Stimulated activated memory B cell treated with anti-CD40 and anti-IgM and Interleukin-4, amounts not matched to agents 10 μg/mL and 1 μg/mL and 100 μg/mL, for 72 hours (primary cell): Measurements from ENCODE around the gene MBOAT2.
A peak's percentile ranks its signal among the peaks of the same experiment; 100 is the strongest.

Experiments used
- ATAC-seq: fragments of 150-1000 bp; cut with Tn5 transposase; 2 replicates; pipeline ENCODE4 v1.10.0; 2021
- H3K27ac Mint-ChIP-seq: one replicate; pipeline ENCODE4 v1.8.0; 2022; ENCODE audit warnings: mild to moderate bottlenecking, mixed read lengths
- H3K27me3 Mint-ChIP-seq: one replicate; pipeline ENCODE4 v1.8.0; 2022; ENCODE audit warnings: mixed read lengths
- H3K36me3 Mint-ChIP-seq: one replicate; pipeline ENCODE4 v1.8.0; 2022; ENCODE audit warnings: mixed read lengths
- H3K4me1 Mint-ChIP-seq: one replicate; pipeline ENCODE4 v1.8.0; 2022; ENCODE audit warnings: mixed read lengths
- H3K4me3 Mint-ChIP-seq: one replicate; pipeline ENCODE4 v1.8.0; 2022; ENCODE audit warnings: mild to moderate bottlenecking, moderate library complexity, mixed read lengths
- H3K9me3 Mint-ChIP-seq: one replicate; pipeline ENCODE4 v1.8.0; 2022; ENCODE audit warnings: mixed read lengths

Gene MBOAT2

DNA sequence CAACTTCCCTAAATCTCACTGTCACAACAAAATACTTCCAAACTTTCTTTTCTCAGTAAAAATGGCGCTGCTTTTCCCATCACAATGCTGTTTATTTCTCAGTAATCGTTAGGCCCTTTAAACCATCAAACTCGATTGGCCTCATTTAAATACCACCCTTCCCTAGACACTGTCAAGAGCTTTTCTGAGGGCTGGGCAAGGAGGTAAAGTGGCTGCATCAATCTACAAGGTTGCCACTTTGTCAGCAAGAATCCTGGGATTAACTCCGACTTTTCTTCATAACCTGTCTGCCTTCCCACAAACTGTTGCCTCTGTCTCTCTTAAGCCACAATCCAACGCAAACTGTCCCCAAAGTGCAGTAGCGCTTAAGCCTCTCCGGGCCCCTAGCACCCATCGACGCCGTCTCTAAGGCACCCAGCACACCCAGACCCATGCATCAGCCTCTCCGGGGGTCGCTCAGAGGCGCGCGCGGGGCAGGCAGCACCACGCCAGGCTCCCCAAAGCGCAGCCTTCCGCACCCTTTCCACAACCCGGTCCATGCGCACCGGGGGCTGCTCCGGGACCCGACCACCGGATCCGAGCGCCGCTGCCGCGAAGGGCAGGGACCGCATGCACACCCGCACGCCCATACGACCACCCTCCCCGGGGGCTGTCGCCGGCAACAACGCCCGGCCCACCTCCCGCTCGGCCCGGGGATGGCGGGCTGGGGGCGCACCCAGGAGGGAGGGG lies 683 bp downstream of the MBOAT2 start:
- Mint-ChIP-seq H3K27ac (no peak overlapping the region), H3K36me3 (no peaks in the 10 kb centered on the region), H3K4me1 (peaks cover 6% of the 10 kb centered on the region), H3K9me3 (no peaks in the 10 kb centered on the region), H3K4me3 (peak overlapping the region; percentile 63), H3K27me3 (peaks cover 12% of the 10 kb centered on the region)
- ATAC-seq = no peak

DNA sequence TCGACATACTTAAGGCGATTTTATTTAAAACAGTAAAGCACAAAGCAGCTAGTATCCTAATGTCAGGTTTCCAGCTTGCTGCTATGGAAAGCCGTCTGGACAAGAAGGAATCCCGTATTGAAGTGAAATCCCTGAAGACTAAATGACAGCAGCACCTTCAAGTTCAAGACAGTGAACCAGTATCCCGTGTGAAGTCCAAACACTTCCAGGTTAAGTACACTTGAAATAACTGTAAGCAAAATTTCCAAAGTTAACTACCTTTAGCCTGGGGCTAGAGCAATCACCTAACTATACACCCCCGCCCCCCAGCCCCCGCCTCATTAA lies 1.2 kb downstream of the MBOAT2 start:
- Mint-ChIP-seq H3K27me3 (peaks cover 12% of the 10 kb centered on the region), H3K4me3 (no peak overlapping the region), H3K27ac (no peak overlapping the region), H3K36me3 (no peaks in the 10 kb centered on the region), H3K9me3 (no peaks in the 10 kb centered on the region), H3K4me1 (peaks cover 6% of the 10 kb centered on the region)
- ATAC-seq = no peak

GRCh38 chr2:9001778-9002177 lies 1.7 kb downstream of the MBOAT2 start:
- Mint-ChIP-seq H3K4me1 (peaks cover 6% of the 10 kb centered on the region), H3K27ac (no peak overlapping the region), H3K4me3 (no peak overlapping the region), H3K27me3 (peaks cover 12% of the 10 kb centered on the region), H3K9me3 (no peaks in the 10 kb centered on the region), H3K36me3 (no peaks in the 10 kb centered on the region)
- no peak for ATAC-seq

DNA sequence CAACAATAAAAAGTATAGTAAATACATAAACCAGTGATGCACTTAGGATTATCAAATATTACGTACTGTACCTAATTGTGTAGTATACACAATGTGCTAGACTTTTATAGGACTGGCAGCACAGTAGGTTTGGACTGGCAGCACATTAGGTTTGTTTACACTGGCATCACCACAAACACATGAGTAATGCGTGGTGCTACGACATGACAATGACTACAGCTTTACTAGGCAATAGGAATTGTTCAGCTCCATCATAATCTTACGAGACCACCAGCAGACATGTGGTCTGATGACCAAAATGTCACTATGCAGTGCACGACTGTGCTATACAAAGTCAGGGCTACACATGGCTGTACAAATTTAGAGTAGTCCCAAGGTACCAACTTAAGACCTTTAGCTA lies 2.3 kb downstream of the MBOAT2 start:
- Mint-ChIP-seq H3K9me3 (no peaks in the 10 kb centered on the region), H3K27ac (no peak overlapping the region)
- no peak for ATAC-seq

GRCh38 chr2:9000442-9000841 lies 3.0 kb downstream of the MBOAT2 start:
- Mint-ChIP-seq H3K27me3 (peaks cover 12% of the 10 kb centered on the region), H3K36me3 (no peaks in the 10 kb centered on the region), H3K4me1 (peaks cover 6% of the 10 kb centered on the region), H3K27ac (no peak overlapping the region), H3K9me3 (no peaks in the 10 kb centered on the region), H3K4me3 (no peak overlapping the region)
- ATAC-seq = no peak

More for the DNA sequence above, 2.3 kb downstream of the MBOAT2 start:
- H3K4me1 Mint-ChIP-seq = peaks cover 6% of the 10 kb centered on the region
- H3K4me3 Mint-ChIP-seq = no peak overlapping the region
- no peaks in the 10 kb centered on the region for H3K36me3 Mint-ChIP-seq
- H3K27me3 Mint-ChIP-seq = peaks cover 12% of the 10 kb centered on the region

DNA sequence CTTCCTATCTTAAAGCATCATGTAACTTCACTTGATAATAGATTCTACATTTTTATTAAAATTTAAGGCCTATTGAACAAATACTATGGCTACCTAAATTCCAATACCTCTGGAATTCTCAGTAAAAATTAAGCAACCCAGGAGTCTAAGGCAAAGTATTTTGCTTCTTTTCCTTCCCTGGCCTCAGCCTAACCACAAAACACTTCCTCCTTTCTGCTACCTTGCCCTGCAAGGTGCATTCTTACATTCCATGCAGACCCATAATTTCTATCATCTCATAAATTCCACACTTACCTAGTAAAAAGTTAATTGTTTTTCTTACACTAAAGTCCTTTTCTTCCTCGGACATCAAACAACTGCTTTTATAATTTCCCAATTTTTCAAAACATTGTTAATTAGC lies 3.7 kb downstream of the MBOAT2 start:
- H3K4me1 Mint-ChIP-seq = peaks cover 6% of the 10 kb centered on the region
- H3K4me3 Mint-ChIP-seq = no peak overlapping the region
- ATAC-seq = no peak
- no peaks in the 10 kb centered on the region for H3K9me3 Mint-ChIP-seq
- peaks cover 14% of the 10 kb centered on the region for H3K27me3 Mint-ChIP-seq
- no peaks in the 10 kb centered on the region for H3K36me3 Mint-ChIP-seq
- no peak overlapping the region for H3K27ac Mint-ChIP-seq

- ATAC-seq = no peak
- peaks cover 21% of the 10 kb centered on the region for H3K27me3 Mint-ChIP-seq
- no peaks in the 10 kb centered on the region for H3K36me3 Mint-ChIP-seq
- H3K4me1 Mint-ChIP-seq = peaks cover 6% of the 10 kb centered on the region
- H3K4me3 Mint-ChIP-seq = no peak overlapping the region
- no peaks in the 10 kb centered on the region for H3K9me3 Mint-ChIP-seq
- no peak overlapping the region for H3K27ac Mint-ChIP-seq
These were observed 4.4 kb downstream of the MBOAT2 start for GRCh38 chr2:8999102-8999446.

DNA sequence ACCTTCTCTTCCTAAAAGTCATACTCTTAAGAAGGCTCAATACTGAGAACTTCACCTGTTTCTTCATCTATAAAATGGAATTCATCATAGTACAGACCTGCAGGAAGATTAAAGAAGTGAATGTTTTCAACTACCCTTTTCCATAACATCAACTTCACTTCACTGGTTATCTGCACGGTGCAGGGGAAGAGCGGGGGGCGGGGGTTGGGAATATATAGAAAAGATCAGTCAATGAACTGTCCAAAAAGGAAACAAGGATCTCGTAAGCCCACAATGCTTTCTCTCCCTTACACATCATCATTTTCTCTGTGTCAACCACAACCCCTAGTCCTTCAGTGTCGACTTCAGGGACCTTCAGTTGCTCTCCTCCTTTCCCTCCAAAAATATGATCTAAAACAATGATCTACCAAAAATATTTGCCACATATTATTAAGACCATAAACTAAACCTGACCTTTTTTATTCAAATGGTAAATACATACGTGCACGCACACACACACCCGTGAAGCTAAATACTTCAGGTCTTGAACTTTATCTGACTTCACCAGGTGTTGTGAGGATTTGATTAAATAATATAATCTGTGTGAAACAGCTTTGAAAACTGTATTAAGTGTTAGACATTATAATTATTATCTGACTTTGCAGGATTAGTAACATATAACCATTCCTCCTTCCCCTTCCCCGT lies 4.9 kb downstream of the MBOAT2 start:
- Mint-ChIP-seq H3K4me3 (no peak overlapping the region), H3K27me3 (peaks cover 26% of the 10 kb centered on the region), H3K27ac (no peak overlapping the region), H3K36me3 (no peaks in the 10 kb centered on the region), H3K9me3 (no peaks in the 10 kb centered on the region), H3K4me1 (peaks cover 6% of the 10 kb centered on the region)
- ATAC-seq = no peak

DNA sequence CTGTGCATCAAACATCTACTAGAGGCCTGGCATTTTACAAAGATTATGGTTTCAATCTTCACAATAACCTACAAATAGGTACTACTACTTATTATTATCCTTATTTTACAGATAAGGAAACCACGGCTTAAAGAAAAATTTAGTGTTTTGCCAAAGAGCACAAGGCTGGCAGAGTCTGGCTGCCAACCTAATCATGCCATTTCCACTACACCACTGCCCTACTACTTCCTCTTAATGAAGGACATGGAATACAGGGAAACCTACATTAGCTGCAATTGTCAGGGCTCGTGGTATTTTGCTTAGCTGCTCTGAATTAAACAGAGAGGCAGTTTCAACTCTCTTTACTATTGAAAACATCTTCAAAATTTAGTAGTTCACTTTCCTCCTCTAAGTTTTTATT lies 5.9 kb downstream of the MBOAT2 start:
- Mint-ChIP-seq H3K4me3 (no peak overlapping the region), H3K27ac (no peak overlapping the region), H3K27me3 (peaks cover 28% of the 10 kb centered on the region), H3K9me3 (no peaks in the 10 kb centered on the region), H3K36me3 (no peaks in the 10 kb centered on the region), H3K4me1 (peaks cover 2% of the 10 kb centered on the region)
- no peak for ATAC-seq

DNA sequence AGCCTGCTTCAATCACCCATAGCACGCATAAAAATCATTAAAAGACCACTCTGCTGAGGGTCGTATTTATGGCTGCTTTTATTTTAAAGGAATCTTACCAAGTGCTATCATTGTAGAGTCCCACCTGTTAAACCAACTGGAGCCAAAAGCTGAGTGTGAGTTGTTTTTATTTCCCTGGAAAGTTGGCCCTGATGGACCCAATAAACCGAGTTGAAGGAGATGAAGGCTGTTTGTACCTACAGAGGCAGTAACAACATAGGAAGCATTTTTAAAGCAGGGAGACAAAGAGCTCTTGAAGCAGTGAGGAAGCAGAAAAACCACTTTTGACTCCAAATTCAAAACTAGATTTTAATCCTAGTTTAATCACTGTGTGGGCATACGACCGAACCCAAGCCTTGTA lies 6.4 kb downstream of the MBOAT2 start:
- H3K36me3 Mint-ChIP-seq = no peaks in the 10 kb centered on the region
- ATAC-seq = no peak
- H3K27ac Mint-ChIP-seq = no peak overlapping the region
- no peaks in the 10 kb centered on the region for H3K4me1 Mint-ChIP-seq
- peaks cover 23% of the 10 kb centered on the region for H3K27me3 Mint-ChIP-seq
- no peaks in the 10 kb centered on the region for H3K9me3 Mint-ChIP-seq
- no peak overlapping the region for H3K4me3 Mint-ChIP-seq

GRCh38 chr2:8996006-8996405 lies 7.5 kb downstream of the MBOAT2 start:
- no peak overlapping the region for H3K4me3 Mint-ChIP-seq
- H3K36me3 Mint-ChIP-seq = no peaks in the 10 kb centered on the region
- no peaks in the 10 kb centered on the region for H3K9me3 Mint-ChIP-seq
- no peak overlapping the region for H3K27ac Mint-ChIP-seq
- H3K27me3 Mint-ChIP-seq = peaks cover 29% of the 10 kb centered on the region
- H3K4me1 Mint-ChIP-seq = no peaks in the 10 kb centered on the region
- ATAC-seq = no peak

DNA sequence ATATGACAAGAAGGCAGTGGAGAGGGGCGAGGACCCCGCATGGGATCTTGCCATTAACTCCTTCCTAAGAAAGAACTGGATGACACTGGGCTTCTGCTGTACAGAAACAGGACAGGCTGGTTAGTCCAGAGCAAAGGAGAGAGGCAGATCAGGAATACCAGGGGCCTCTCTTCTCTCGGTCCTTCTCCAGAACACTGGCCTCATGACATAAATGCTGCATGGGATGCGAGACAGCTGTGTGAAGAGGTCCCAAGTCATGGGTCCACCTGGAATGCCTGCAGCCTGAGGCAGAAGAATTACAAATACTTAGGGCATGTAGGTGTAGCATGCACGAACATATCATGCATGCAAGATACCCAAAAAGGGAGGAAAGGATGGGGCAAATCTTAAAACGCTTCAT lies 9.1 kb downstream of the MBOAT2 start:
- no peak overlapping the region for H3K27ac Mint-ChIP-seq

GRCh38 chr2:8993902-8994278 lies 9.6 kb downstream of the MBOAT2 start:
- Mint-ChIP-seq H3K9me3 (no peaks in the 10 kb centered on the region), H3K27ac (no peak overlapping the region), H3K4me1 (no peaks in the 10 kb centered on the region), H3K4me3 (no peak overlapping the region), H3K27me3 (peaks cover 29% of the 10 kb centered on the region), H3K36me3 (no peaks in the 10 kb centered on the region)
- peak; percentile 31 for ATAC-seq

More for the DNA sequence above, 9.1 kb downstream of the MBOAT2 start:
- no peak overlapping the region for H3K4me3 Mint-ChIP-seq
- no peaks in the 10 kb centered on the region for H3K36me3 Mint-ChIP-seq
- H3K9me3 Mint-ChIP-seq = no peaks in the 10 kb centered on the region
- no peak for ATAC-seq
- no peaks in the 10 kb centered on the region for H3K4me1 Mint-ChIP-seq
- H3K27me3 Mint-ChIP-seq = peaks cover 29% of the 10 kb centered on the region

DNA sequence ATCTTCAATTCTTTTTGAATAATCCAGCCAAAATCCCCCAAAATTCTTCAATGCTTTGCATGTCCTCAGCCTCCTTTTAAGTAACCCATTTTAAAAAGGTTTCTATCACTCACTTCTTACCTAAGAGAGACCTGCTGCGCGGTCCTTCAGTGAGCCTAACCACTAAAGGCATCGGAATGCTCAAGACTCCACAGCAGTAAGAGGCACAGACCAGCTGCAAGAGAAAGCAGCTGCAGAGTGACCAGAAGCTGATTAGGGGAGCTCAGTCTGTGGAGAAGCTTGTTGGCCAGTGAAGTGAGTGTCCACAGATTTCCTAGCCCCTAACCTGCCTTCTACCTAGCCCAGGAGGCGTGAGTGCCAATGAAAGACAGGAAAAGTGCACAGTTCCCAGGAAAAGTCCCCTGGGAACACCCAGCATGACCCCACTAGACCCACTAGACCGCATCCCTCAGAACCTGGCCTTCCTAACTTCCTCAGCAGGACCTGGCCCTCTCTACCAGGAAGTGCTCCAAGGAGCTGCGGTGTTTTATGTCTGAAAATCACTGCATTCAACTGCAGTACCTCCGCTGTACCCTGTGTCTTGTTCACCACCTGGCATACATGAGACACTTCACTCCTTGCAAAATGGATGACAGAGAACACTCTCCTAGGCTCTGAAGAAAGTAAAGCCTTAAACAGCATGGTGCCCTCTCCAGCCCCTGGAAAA lies 10.1 kb downstream of the MBOAT2 start:
- no peak for ATAC-seq
- Mint-ChIP-seq H3K27me3 (peaks cover 29% of the 10 kb centered on the region), H3K9me3 (no peaks in the 10 kb centered on the region), H3K4me1 (no peaks in the 10 kb centered on the region), H3K36me3 (no peaks in the 10 kb centered on the region), H3K27ac (no peak overlapping the region), H3K4me3 (no peak overlapping the region)

GRCh38 chr2:8992643-8993042 lies 10.8 kb downstream of the MBOAT2 start:
- ATAC-seq = no peak
- Mint-ChIP-seq H3K4me3 (no peak overlapping the region), H3K27ac (no peak overlapping the region), H3K9me3 (no peaks in the 10 kb centered on the region), H3K4me1 (no peaks in the 10 kb centered on the region), H3K27me3 (peaks cover 29% of the 10 kb centered on the region), H3K36me3 (no peaks in the 10 kb centered on the region)

DNA sequence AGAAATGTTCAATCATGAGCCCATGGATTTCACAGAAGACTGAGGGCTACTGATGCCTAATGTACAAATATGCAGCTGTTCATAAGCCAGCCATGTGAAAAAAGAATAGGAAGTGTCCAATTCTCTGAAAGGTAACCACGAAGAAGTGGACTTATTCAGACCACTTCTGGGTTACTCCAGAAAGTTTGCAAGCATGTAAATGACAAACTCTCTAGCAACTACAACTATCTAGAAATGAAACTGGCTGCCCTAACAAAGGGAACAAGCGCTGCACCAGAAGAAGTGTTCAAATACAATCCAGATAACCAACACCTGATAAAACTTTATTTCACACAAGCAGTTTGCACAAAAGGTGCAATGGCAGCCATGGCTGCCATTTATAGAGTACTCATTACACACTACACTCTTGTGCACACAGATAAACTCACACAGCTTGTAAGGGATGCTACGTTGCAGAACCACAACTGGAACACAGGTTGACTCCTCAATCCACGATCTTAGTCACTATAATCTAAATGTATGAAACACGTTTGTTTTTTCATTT lies 13.9 kb downstream of the MBOAT2 start:
- H3K36me3 Mint-ChIP-seq = no peaks in the 10 kb centered on the region
- peaks cover 9% of the 10 kb centered on the region for H3K4me1 Mint-ChIP-seq
- H3K4me3 Mint-ChIP-seq = no peak overlapping the region
- no peak for ATAC-seq
- peaks cover 25% of the 10 kb centered on the region for H3K27me3 Mint-ChIP-seq
- H3K27ac Mint-ChIP-seq = no peak overlapping the region
- H3K9me3 Mint-ChIP-seq = no peaks in the 10 kb centered on the region
